A549 treated with RU486 at 1 μM for 4 hours (cell line): ENCODE measurements around the gene ACE. TPM values are rescaled to one million over a fixed set of nuclear protein-coding genes. Genes with fewer than 3 reads are reported as not detected.

ENCODE experiments used
- total RNA-seq: library from RNA; stranded (reverse); fragments of 200-300 nt; extraction: Qiagen RNA extraction; gene quantifications from 5 replicates; pipeline ENCODE4 v1.2.3, GENCODE V29; 2022; ENCODE audit warnings: low read depth

ACE gene
- 0.37 to 0.92 TPM (median 0.59 TPM) in 5 replicates for total RNA-seq

DNA sequence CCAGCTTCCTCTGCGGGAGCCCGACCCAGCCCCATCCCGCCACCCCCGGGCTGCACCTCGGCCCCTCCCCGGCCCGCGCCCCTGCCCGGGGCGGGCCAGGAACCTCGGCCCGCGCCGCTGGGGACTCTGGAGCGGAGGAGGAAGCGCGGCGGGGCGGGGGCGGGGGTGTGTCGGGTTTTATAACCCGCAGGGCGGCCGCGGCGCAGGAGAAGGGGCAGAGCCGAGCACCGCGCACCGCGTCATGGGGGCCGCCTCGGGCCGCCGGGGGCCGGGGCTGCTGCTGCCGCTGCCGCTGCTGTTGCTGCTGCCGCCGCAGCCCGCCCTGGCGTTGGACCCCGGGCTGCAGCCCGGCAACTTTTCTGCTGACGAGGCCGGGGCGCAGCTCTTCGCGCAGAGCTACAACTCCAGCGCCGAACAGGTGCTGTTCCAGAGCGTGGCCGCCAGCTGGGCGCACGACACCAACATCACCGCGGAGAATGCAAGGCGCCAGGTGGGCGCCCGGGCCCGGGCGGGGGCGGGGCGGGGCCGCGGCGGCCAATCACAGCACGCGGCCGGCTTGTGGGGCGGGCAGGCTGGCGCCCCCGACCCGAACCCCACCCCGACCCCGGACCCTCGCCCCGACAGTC is at the start of gene ACE:
Gene ACE, plus strand, starts transcription at position 208 of the 626 bp plus-strand sequence. Its CDS starts 34 bp downstream, at position 242.

GRCh38 chr17:63445954-63446752 is 30.7 kb upstream of the ACE start, which contains the start of gene CYB561:
CYB561 (minus strand) TSS chr17:63446306; CDS start chr17:63437547, 8,759 bp downstream.

DNA sequence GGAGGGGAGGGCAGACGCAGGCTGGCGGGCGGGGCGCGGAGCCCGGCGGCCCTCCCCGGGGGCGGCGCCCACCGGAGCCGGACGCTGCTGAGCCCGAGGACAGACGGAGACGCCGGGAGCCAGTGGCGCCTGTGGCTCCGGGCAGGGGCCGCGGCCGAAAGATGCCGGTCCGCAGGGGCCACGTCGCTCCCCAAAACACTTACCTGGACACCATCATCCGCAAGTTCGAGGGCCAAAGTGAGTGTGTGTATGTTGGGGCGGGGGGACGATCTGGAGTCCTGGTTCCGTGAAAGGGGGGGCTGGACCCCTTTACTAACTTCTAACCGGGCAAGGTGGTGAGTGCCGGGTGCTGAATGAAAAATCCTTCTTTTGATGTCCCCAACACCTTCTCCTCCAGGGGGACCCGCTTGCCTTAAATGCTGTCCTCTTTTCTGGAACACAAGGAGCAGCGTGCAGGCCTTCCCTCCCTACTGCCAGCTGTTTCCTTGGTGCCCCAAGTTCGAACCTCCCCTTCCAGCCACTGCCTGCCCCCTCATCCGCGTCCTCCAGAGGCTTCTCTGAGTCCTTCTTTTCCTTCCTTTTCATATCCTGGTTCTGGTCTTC is 46.5 kb downstream of the ACE start, which contains the start of gene KCNH6:
Gene KCNH6, plus strand, starts transcription at position 106 of the 603 bp plus-strand sequence. Its CDS starts 56 bp downstream, at position 162.

Other genes starting within 250 kb of the ACE start
- gene CYB561, start 30.8 kb upstream of the ACE start, total RNA-seq = 22.8 to 31.6 TPM (median 30.3 TPM) in 5 replicates
- gene KCNH6, start 46.3 kb downstream of the ACE start, total RNA-seq = 0.02 TPM in 1 of 5 replicates, not detected in the others
- 44.9 to 64.7 TPM (median 61.8 TPM) in 5 replicates for gene DCAF7, start 73.4 kb downstream of the ACE start, total RNA-seq
- gene TACO1, start 123.8 kb downstream of the ACE start, total RNA-seq = 51.4 to 57.2 TPM (median 54.1 TPM) in 5 replicates
- gene MAP3K3, start 145.4 kb downstream of the ACE start, total RNA-seq = 13.7 to 16.9 TPM (median 16.3 TPM) in 5 replicates
- gene LIMD2, start 223.1 kb downstream of the ACE start, total RNA-seq = 7.7 to 14.3 TPM (median 12.3 TPM) in 5 replicates